Left kidney (tissue), 2 donors: ENCODE measurements around the gene ST7L. TPM values are rescaled to one million over a fixed set of nuclear protein-coding genes. Genes with fewer than 3 reads are reported as not detected.

Experiments
- DNase-seq: peaks from one replicate; pipeline ENCODE4 v3.0.0-alpha.2; 2013
- polyA plus RNA-seq: library from polyadenylated mRNA; unstranded; fragments of 120-200 nt; gene quantifications from one replicate; pipeline ENCODE4 v1.2.1, GENCODE V29; 2013; ENCODE audit not compliant: insufficient read length

Gene ST7L
- polyA plus RNA-seq, 1 donor, result 33.1 TPM

- no peak for DNase-seq
Measured at GRCh38 chr1:112549590-112549989, 69.4 kb downstream of the ST7L start.

GRCh38 chr1:112548547-112548946, 70.4 kb downstream of the ST7L start:
- DNase-seq, result no peak

- no peak for DNase-seq
Measured at GRCh38 chr1:112546076-112546475, 72.9 kb downstream of the ST7L start.

- no peak for DNase-seq
Measured at GRCh38 chr1:112544751-112545150, 74.2 kb downstream of the ST7L start.

GRCh38 chr1:112544011-112544688, 74.8 kb downstream of the ST7L start:
- DNase-seq, result no peak

- DNase-seq, result no peak
Measured at GRCh38 chr1:112542206-112542973, 76.6 kb downstream of the ST7L start.

- no peak for DNase-seq
Measured at GRCh38 chr1:112541299-112541698, 77.6 kb downstream of the ST7L start.

- no peak for DNase-seq
Measured at GRCh38 chr1:112540226-112540794, 78.6 kb downstream of the ST7L start.

GRCh38 chr1:112538883-112539282, 80.1 kb downstream of the ST7L start:
- no peak for DNase-seq

GRCh38 chr1:112537456-112537855, 81.5 kb downstream of the ST7L start:
- DNase-seq, result no peak

GRCh38 chr1:112536561-112536960, 82.4 kb downstream of the ST7L start:
- no peak for DNase-seq

GRCh38 chr1:112533029-112533428, 85.9 kb downstream of the ST7L start:
- no peak for DNase-seq

- DNase-seq, result no peak
Measured at GRCh38 chr1:112532064-112532463, 86.9 kb downstream of the ST7L start.

GRCh38 chr1:112530832-112531231, 88.1 kb downstream of the ST7L start:
- no peak for DNase-seq

- no peak for DNase-seq
Measured at GRCh38 chr1:112529301-112529700, 89.6 kb downstream of the ST7L start.

- no peak for DNase-seq
Measured at GRCh38 chr1:112528076-112528475, 90.9 kb downstream of the ST7L start.

- no peak for DNase-seq
Measured at GRCh38 chr1:112527266-112528010, 91.5 kb downstream of the ST7L start.

- no peak for DNase-seq
Measured at GRCh38 chr1:112524986-112525385, 94.0 kb downstream of the ST7L start.

- DNase-seq, result no peak
Measured at GRCh38 chr1:112524251-112524650, 94.7 kb downstream of the ST7L start.

- no peak for DNase-seq
Measured at GRCh38 chr1:112522621-112523020, 96.3 kb downstream of the ST7L start.

- DNase-seq, result no peak
Measured at GRCh38 chr1:112520166-112520565, 98.8 kb downstream of the ST7L start.

- no peak for DNase-seq
Measured at GRCh38 chr1:112518186-112518585, 100.8 kb downstream of the ST7L start.

- no peak for DNase-seq
Measured at GRCh38 chr1:112517646-112518045, 101.3 kb downstream of the ST7L start.
